ENCODE results near the gene MARK3.

GRCh38 chr14:103430358-103430757 lies 45.1 kb downstream of the MARK3 start:
- no peak for TF ChIP-seq CTCF (optimal IDR thresholded peaks at IDR 0.05 in 1 of 3, IDR thresholded peaks at IDR 0.05 in 1 of 3, conservative IDR thresholded peaks at IDR 0.05 in 1 of 3; ENCODE audit: extremely low read depth in 1 of 3, insufficient read depth in 2 of 3, low read length in 3 of 3)
- no peak for TF ChIP-seq EZH2 (IDR thresholded peaks at IDR 0.05; ENCODE audit: low read length)
